Measurements from ENCODE around the gene MYMX.
"Not testable (repeated sequence)": the region's sequence is repeated elsewhere in the genome, so short reads cannot be mapped to it uniquely, and the experiment has no call there.

MYMX gene

GRCh38 chr6:44192428-44193041 is 24.2 kb upstream of the MYMX start:
- DNase-seq (ENCODE audit: low read depth, low spot score): no peak
- no peak overlapping the region for H3K9ac ChIP-seq (ENCODE audit: insufficient read length)
- TF ChIP-seq POLR2AphosphoS5 (IDR thresholded peaks at IDR 0.05; ENCODE audit: borderline replicate concordance, low read depth, low read length): no peak
- no peak for TF ChIP-seq EZH2 (IDR thresholded peaks at IDR 0.05)
- no peak for TF ChIP-seq FOXP2 (optimal IDR thresholded peaks at IDR 0.05; ENCODE audit: control extremely low read depth, extremely low read length, insufficient read depth)
- H3K36me3 ChIP-seq (ENCODE audit: insufficient read depth, low read length): no peaks in the 10 kb centered on the region
- no peak overlapping the region for H3K27ac ChIP-seq
- H3K4me3 ChIP-seq: no peak overlapping the region
- no peaks in the 10 kb centered on the region for H3K9me3 ChIP-seq (ENCODE audit: low read depth, low read length)

- Histone ChIP-seq H3K27ac (no peak overlapping the region), H3K36me3 (ENCODE audit: insufficient read depth, low read length) (no peaks in the 10 kb centered on the region)
- no peak for TF ChIP-seq FOXP2 (optimal IDR thresholded peaks at IDR 0.05; ENCODE audit: control extremely low read depth, extremely low read length, insufficient read depth)
- no peak for TF ChIP-seq POLR2AphosphoS5 (IDR thresholded peaks at IDR 0.05; ENCODE audit: borderline replicate concordance, low read depth, low read length)
- no peak for TF ChIP-seq EZH2 (IDR thresholded peaks at IDR 0.05)
These were observed 23.3 kb upstream of the MYMX start for GRCh38 chr6:44193307-44193910.

GRCh38 chr6:44194326-44194725 is 22.4 kb upstream of the MYMX start:
- H3K4me3 ChIP-seq: no peak overlapping the region
- H3K9ac ChIP-seq (ENCODE audit: insufficient read length): no peak overlapping the region
- TF ChIP-seq FOXP2 (optimal IDR thresholded peaks at IDR 0.05; ENCODE audit: control extremely low read depth, extremely low read length, insufficient read depth) (no peak), EZH2 (IDR thresholded peaks at IDR 0.05) (no peak), POLR2AphosphoS5 (IDR thresholded peaks at IDR 0.05; ENCODE audit: borderline replicate concordance, low read depth, low read length) (no peak)
- no peak overlapping the region for H3K27ac ChIP-seq
- H3K36me3 ChIP-seq (ENCODE audit: insufficient read depth, low read length): no peaks in the 10 kb centered on the region
- H3K9me3 ChIP-seq (ENCODE audit: low read depth, low read length): no peaks in the 10 kb centered on the region
- no peak for DNase-seq (ENCODE audit: low read depth, low spot score)

More at GRCh38 chr6:44193307-44193910, 23.3 kb upstream of the MYMX start:
- Histone ChIP-seq H3K9me3 (ENCODE audit: low read depth, low read length) (no peaks in the 10 kb centered on the region), H3K4me3 (no peak overlapping the region), H3K9ac (ENCODE audit: insufficient read length) (no peak overlapping the region)
- no peak for DNase-seq (ENCODE audit: low read depth, low spot score)

- not testable (repeated sequence) for H3K4me3 ChIP-seq; H3K36me3 ChIP-seq (ENCODE audit: insufficient read depth, low read length); DNase-seq (ENCODE audit: low read depth, low spot score); H3K9me3 ChIP-seq (ENCODE audit: low read depth, low read length); H3K9ac ChIP-seq (ENCODE audit: insufficient read length); H3K27ac ChIP-seq
These were observed 20.4 kb upstream of the MYMX start for GRCh38 chr6:44196351-44196750.

GRCh38 chr6:44198684-44199083 is 18.0 kb upstream of the MYMX start:
- TF ChIP-seq POLR2AphosphoS5 (IDR thresholded peaks at IDR 0.05; ENCODE audit: borderline replicate concordance, low read depth, low read length) (no peak), EZH2 (IDR thresholded peaks at IDR 0.05) (no peak), FOXP2 (optimal IDR thresholded peaks at IDR 0.05; ENCODE audit: control extremely low read depth, extremely low read length, insufficient read depth) (no peak)
- no peak overlapping the region for H3K4me3 ChIP-seq
- no peak for DNase-seq (ENCODE audit: low read depth, low spot score)
- no peak overlapping the region for H3K9ac ChIP-seq (ENCODE audit: insufficient read length)
- no peaks in the 10 kb centered on the region for H3K9me3 ChIP-seq (ENCODE audit: low read depth, low read length)
- no peak overlapping the region for H3K27ac ChIP-seq
- no peaks in the 10 kb centered on the region for H3K36me3 ChIP-seq (ENCODE audit: insufficient read depth, low read length)

GRCh38 chr6:44199883-44200282 is 16.8 kb upstream of the MYMX start:
- Histone ChIP-seq H3K36me3 (ENCODE audit: insufficient read depth, low read length) (no peaks in the 10 kb centered on the region), H3K9me3 (ENCODE audit: low read depth, low read length) (no peaks in the 10 kb centered on the region), H3K4me3 (no peak overlapping the region), H3K27ac (no peak overlapping the region), H3K9ac (ENCODE audit: insufficient read length) (no peak overlapping the region)
- DNase-seq (ENCODE audit: low read depth, low spot score): no peak
- TF ChIP-seq POLR2AphosphoS5 (IDR thresholded peaks at IDR 0.05; ENCODE audit: borderline replicate concordance, low read depth, low read length) (no peak), EZH2 (IDR thresholded peaks at IDR 0.05) (no peak), FOXP2 (optimal IDR thresholded peaks at IDR 0.05; ENCODE audit: control extremely low read depth, extremely low read length, insufficient read depth) (no peak)

GRCh38 chr6:44201200-44201599 is 15.5 kb upstream of the MYMX start:
- H3K9ac ChIP-seq (ENCODE audit: insufficient read length): no peak overlapping the region
- DNase-seq (ENCODE audit: low read depth, low spot score): no peak
- H3K36me3 ChIP-seq (ENCODE audit: insufficient read depth, low read length): no peaks in the 10 kb centered on the region
- H3K27ac ChIP-seq: no peak overlapping the region
- no peak overlapping the region for H3K4me3 ChIP-seq
- no peaks in the 10 kb centered on the region for H3K9me3 ChIP-seq (ENCODE audit: low read depth, low read length)
- TF ChIP-seq FOXP2 (optimal IDR thresholded peaks at IDR 0.05; ENCODE audit: control extremely low read depth, extremely low read length, insufficient read depth): no peak
- TF ChIP-seq EZH2 (IDR thresholded peaks at IDR 0.05): no peak
- no peak for TF ChIP-seq POLR2AphosphoS5 (IDR thresholded peaks at IDR 0.05; ENCODE audit: borderline replicate concordance, low read depth, low read length)

GRCh38 chr6:44201638-44202303 is 15.0 kb upstream of the MYMX start:
- H3K27ac ChIP-seq: no peak overlapping the region
- H3K36me3 ChIP-seq (ENCODE audit: insufficient read depth, low read length): no peaks in the 10 kb centered on the region
- no peaks in the 10 kb centered on the region for H3K9me3 ChIP-seq (ENCODE audit: low read depth, low read length)
- TF ChIP-seq FOXP2 (optimal IDR thresholded peaks at IDR 0.05; ENCODE audit: control extremely low read depth, extremely low read length, insufficient read depth) (no peak), EZH2 (IDR thresholded peaks at IDR 0.05) (no peak), POLR2AphosphoS5 (IDR thresholded peaks at IDR 0.05; ENCODE audit: borderline replicate concordance, low read depth, low read length) (no peak)
- no peak overlapping the region for H3K9ac ChIP-seq (ENCODE audit: insufficient read length)
- DNase-seq (ENCODE audit: low read depth, low spot score): no peak
- H3K4me3 ChIP-seq: no peak overlapping the region
